GM23338 (cell line): ENCODE data around the gene SHISA9.

Experiments used
- CTCF ChIP-seq, 2 experiments: fragments of 200-600 bp in 1 of 2; sonication (generic) in 1 of 2; conservative IDR thresholded peaks; 2 replicates each; pipeline versions ENCODE4 v1.5.1 to v1.6.1; 2016 to 2017; ENCODE audit warnings: antibody characterized with exemption in 2 of 2, low read depth in 2 of 2, mild to moderate bottlenecking in 2 of 2, moderate library complexity in 1 of 2
- ETS1 ChIP-seq: IDR thresholded peaks from 2 replicates; pipeline ENCODE4 v1.6.1; 2016; ENCODE audit warnings: antibody characterized with exemption
- EZH2 ChIP-seq: fragments of 200-600 bp; sonication (generic); IDR thresholded peaks from one replicate; pipeline ENCODE4 v1.8.0; 2017; ENCODE audit warnings: antibody characterized with exemption, mild to moderate bottlenecking, low read depth; ENCODE audit not compliant: unreplicated experiment
- EZH2phosphoT487 ChIP-seq: fragments of 200-600 bp; sonication (generic); IDR thresholded peaks from one replicate; pipeline ENCODE4 v1.8.1; 2018; ENCODE audit warnings: antibody characterized with exemption; ENCODE audit not compliant: unreplicated experiment
- JUNB ChIP-seq: IDR thresholded peaks from one replicate; pipeline ENCODE4 v1.6.1; 2016; ENCODE audit warnings: antibody characterized with exemption; ENCODE audit not compliant: unreplicated experiment
- NANOG ChIP-seq: IDR thresholded peaks from 2 replicates; pipeline ENCODE4 v1.6.1; 2016; ENCODE audit warnings: antibody characterized with exemption, borderline replicate concordance
- POLR2AphosphoS5 ChIP-seq: IDR thresholded peaks from 2 replicates; pipeline ENCODE4 v1.6.1; 2016; ENCODE audit warnings: antibody characterized with exemption, low read depth
- REST ChIP-seq: IDR thresholded peaks from one replicate; pipeline ENCODE4 v1.6.1; 2018; ENCODE audit warnings: antibody characterized with exemption; ENCODE audit not compliant: unreplicated experiment
- STAT1 ChIP-seq: IDR thresholded peaks from one replicate; pipeline ENCODE4 v1.6.1; 2016; ENCODE audit warnings: antibody characterized with exemption; ENCODE audit not compliant: unreplicated experiment
- ZNF114 ChIP-seq: fragments of 250-450 bp; sonication (Bioruptor Pico); IDR thresholded peaks from 2 replicates; pipeline ENCODE4 v1.5.0; 2020; ENCODE audit warnings: mild to moderate bottlenecking, moderate library complexity

- TF ChIP-seq CTCF (conservative IDR thresholded peaks at IDR 0.05; ENCODE audit: low read depth in 2 of 2): no peak
- TF ChIP-seq EZH2: no peak
- no peak for TF ChIP-seq POLR2AphosphoS5
- TF ChIP-seq REST: no peak
- no peak for TF ChIP-seq JUNB
- no peak for TF ChIP-seq ETS1
- no peak for TF ChIP-seq NANOG
- no peak for TF ChIP-seq ZNF114 (CRISPR knock-in tag)
- no peak for TF ChIP-seq EZH2phosphoT487
- no peak for TF ChIP-seq STAT1
Observed at GRCh38 chr16:13100970-13101369, 199.6 kb downstream of the SHISA9 start.
